HepG2 (cell line): ENCODE data around the gene TCEANC2. TPM values are rescaled to one million over a fixed set of nuclear protein-coding genes. Genes with fewer than 3 reads are reported as not detected.

Experiments
- AGO1 ChIP-seq: fragments of 200-400 bp; formaldehyde crosslinking; IDR thresholded peaks from 2 replicates; pipeline ENCODE4 v1.6.1; 2017; ENCODE audit warnings: mild to moderate bottlenecking, low read depth, low read length, moderate library complexity; ENCODE audit not compliant: poor library complexity, severe bottlenecking
- AHR ChIP-seq: IDR thresholded peaks from 2 replicates; pipeline ENCODE4 v1.6.1; 2018; ENCODE audit warnings: missing genetic modification reagents, missing compliant biosample characterization
- HDAC2 ChIP-seq: sonication (generic); formaldehyde crosslinking; IDR thresholded peaks from 2 replicates; pipeline ENCODE4 v1.4.0; 2020; ENCODE audit warnings: missing genetic modification reagents
- KLF6 ChIP-seq: IDR thresholded peaks from 2 replicates; pipeline ENCODE4 v1.8.0; 2016; ENCODE audit warnings: missing biosample characterization, missing genetic modification reagents
- LCORL ChIP-seq, 2 experiments: fragments of 450-650 bp in 1 of 2; sonication (generic) in 1 of 2; formaldehyde crosslinking in 1 of 2; IDR thresholded peaks; 2 replicates each; pipeline versions ENCODE4 v1.5.0 to v1.6.1; 2017 to 2020; ENCODE audit warnings: antibody characterized with exemption in 1 of 2, missing genetic modification reagents in 1 of 2
- NFYC ChIP-seq: IDR thresholded peaks from 2 replicates; pipeline ENCODE4 v1.6.1; 2016; ENCODE audit warnings: missing genetic modification reagents, missing compliant biosample characterization
- RCOR2 ChIP-seq: IDR thresholded peaks from 2 replicates; pipeline ENCODE4 v1.6.1; 2016; ENCODE audit warnings: missing biosample characterization, missing genetic modification reagents
- TCF7 ChIP-seq: sonication (generic); IDR thresholded peaks from 2 replicates; pipeline ENCODE4 v1.6.1; 2016; ENCODE audit warnings: antibody characterized with exemption, low read depth
- YEATS2 ChIP-seq: sonication (generic); formaldehyde crosslinking; IDR thresholded peaks from 2 replicates; pipeline ENCODE4 v1.4.0; 2020; ENCODE audit warnings: missing genetic modification reagents, borderline replicate concordance
- ZFYVE20 ChIP-seq: sonication (generic); formaldehyde crosslinking; IDR thresholded peaks from 2 replicates; pipeline ENCODE4 v1.8.0; 2023; ENCODE audit warnings: low read depth, mild to moderate bottlenecking, moderate library complexity, missing genetic modification reagents, borderline replicate concordance
- ZNF468 ChIP-seq: sonication (generic); formaldehyde crosslinking; IDR thresholded peaks from 2 replicates; pipeline ENCODE4 v1.8.0; 2022; ENCODE audit warnings: mild to moderate bottlenecking, moderate library complexity, missing genetic modification reagents
- ZNF670 ChIP-seq: sonication (generic); formaldehyde crosslinking; IDR thresholded peaks from 2 replicates; pipeline ENCODE4 v1.8.0; 2022; ENCODE audit warnings: mild to moderate bottlenecking, missing genetic modification reagents, borderline replicate concordance
- polyA plus RNA-seq, 8 experiments: library from polyadenylated mRNA; depleted of rRNA in 3 of 8; stranded (reverse) in 7 of 8; unstranded in 1 of 8; fragments of >200 nt; fragmentation: Illumina TruSeq in 4 of 8; extraction: Trizol in 4 of 8; gene quantifications; 2 replicates each; pipeline versions ENCODE4 v1.2.1 to v1.2.3, GENCODE V29; 2011 to 2016; ENCODE audit warnings: low read depth in 4 of 8, missing spikeins in 1 of 8, mixed read lengths in 1 of 8; ENCODE audit not compliant: insufficient read depth in 1 of 8
- total RNA-seq, 5 experiments: library from RNA; depleted of rRNA; stranded (reverse); fragments of >200 nt; fragmentation: Illumina TruSeq; extraction: Trizol; gene quantifications; 2 replicates each; pipeline ENCODE4 v1.2.3, GENCODE V29; 2016; ENCODE audit warnings: low read depth in 1 of 5
- TF ChIP-seq, protein P1 (sequence below): sonication (generic); formaldehyde crosslinking; conservative IDR thresholded peaks from 2 replicates; pipeline ENCODE4 v1.8.0; 2022; ENCODE audit warnings: missing genetic modification reagents
- TF ChIP-seq, protein P2 (sequence below): IDR thresholded peaks from 2 replicates; pipeline ENCODE4 v1.6.1; 2012; ENCODE audit warnings: low read length, improper control_type of control experiment
- TF ChIP-seq, protein P3 (sequence below): sonication (generic); formaldehyde crosslinking; conservative IDR thresholded peaks from 2 replicates; pipeline ENCODE4 v1.4.0; 2020; ENCODE audit warnings: missing genetic modification reagents
- TF ChIP-seq, protein P4 (sequence below): sonication (generic); formaldehyde crosslinking; IDR thresholded peaks from 2 replicates; pipeline ENCODE4 v1.5.0; 2020; ENCODE audit warnings: mild to moderate bottlenecking, missing genetic modification reagents, moderate library complexity
- TF ChIP-seq, protein P5 (sequence below): sonication (generic); formaldehyde crosslinking; IDR thresholded peaks from 2 replicates; pipeline ENCODE4 v1.5.0; 2020; ENCODE audit warnings: missing genetic modification reagents

Gene TCEANC2
- total and polyA plus RNA-seq, 2 of the 13 experiments (the other 11 are each of a cell fraction or from before 2014, with no cell fraction given): 3.8 to 5.0 TPM

DNA sequence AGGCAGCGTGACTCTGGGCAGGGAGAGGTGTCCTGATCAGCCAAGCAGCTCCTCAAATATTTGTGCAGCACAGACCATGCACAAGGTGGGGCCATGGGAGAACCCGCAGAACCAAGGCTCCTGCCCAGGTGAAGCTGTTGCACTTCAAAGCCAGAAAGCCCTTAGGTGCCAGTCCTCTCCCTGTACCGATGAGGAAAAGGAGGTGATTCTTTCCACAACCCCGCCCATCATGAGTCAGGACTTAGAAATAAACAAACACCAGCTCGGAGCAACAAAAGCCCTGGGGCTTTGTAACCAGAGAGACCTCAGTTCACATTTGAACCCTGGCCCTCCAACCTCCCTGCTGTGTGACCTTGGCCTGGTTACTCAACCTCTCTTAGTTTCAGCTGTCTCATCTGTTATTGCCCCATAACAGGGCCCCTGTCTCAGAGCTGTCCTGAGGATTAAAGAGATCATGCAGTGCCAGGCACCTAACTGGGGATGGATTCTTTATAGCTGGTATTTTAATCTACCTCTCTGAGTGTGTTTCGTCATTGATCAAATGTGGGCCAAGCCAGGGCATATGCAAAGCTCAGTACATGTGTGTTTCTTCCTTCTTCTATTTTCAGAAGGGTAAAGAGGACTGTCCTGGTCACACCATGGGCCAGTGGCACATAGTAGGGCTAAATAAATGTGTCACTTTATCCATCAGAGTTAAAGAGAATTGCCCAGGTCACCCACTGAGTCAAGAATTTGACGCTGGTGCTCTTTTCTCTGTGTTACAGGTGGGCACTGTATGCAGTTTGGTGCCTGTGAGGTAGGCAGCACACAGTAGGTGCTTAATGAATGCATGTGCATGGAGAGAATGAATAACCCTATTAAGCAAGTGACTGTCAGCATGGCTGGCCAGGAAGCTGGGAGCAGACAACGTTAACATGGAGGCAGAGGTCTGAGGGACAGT lies 36.8 kb upstream of the TCEANC2 start (continued):
- TF ChIP-seq, protein P1, sequence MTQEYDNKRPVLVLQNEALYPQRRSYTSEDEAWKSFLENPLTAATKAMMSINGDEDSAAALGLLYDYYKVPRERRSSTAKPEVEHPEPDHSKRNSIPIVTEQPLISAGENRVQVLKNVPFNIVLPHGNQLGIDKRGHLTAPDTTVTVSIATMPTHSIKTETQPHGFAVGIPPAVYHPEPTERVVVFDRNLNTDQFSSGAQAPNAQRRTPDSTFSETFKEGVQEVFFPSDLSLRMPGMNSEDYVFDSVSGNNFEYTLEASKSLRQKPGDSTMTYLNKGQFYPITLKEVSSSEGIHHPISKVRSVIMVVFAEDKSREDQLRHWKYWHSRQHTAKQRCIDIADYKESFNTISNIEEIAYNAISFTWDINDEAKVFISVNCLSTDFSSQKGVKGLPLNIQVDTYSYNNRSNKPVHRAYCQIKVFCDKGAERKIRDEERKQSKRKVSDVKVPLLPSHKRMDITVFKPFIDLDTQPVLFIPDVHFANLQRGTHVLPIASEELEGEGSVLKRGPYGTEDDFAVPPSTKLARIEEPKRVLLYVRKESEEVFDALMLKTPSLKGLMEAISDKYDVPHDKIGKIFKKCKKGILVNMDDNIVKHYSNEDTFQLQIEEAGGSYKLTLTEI (CRISPR knock-in tag): no peak
- no peak for TF ChIP-seq ZFYVE20 (CRISPR knock-in tag)
- TF ChIP-seq TCF7: peak; percentile 71
- TF ChIP-seq ZNF670: no peak
- peak; percentile 99 for TF ChIP-seq RCOR2
- TF ChIP-seq KLF6 (CRISPR knock-in tag): peak; percentile 52; the same call in 1 of the 2 replicates
- TF ChIP-seq, protein P2, sequence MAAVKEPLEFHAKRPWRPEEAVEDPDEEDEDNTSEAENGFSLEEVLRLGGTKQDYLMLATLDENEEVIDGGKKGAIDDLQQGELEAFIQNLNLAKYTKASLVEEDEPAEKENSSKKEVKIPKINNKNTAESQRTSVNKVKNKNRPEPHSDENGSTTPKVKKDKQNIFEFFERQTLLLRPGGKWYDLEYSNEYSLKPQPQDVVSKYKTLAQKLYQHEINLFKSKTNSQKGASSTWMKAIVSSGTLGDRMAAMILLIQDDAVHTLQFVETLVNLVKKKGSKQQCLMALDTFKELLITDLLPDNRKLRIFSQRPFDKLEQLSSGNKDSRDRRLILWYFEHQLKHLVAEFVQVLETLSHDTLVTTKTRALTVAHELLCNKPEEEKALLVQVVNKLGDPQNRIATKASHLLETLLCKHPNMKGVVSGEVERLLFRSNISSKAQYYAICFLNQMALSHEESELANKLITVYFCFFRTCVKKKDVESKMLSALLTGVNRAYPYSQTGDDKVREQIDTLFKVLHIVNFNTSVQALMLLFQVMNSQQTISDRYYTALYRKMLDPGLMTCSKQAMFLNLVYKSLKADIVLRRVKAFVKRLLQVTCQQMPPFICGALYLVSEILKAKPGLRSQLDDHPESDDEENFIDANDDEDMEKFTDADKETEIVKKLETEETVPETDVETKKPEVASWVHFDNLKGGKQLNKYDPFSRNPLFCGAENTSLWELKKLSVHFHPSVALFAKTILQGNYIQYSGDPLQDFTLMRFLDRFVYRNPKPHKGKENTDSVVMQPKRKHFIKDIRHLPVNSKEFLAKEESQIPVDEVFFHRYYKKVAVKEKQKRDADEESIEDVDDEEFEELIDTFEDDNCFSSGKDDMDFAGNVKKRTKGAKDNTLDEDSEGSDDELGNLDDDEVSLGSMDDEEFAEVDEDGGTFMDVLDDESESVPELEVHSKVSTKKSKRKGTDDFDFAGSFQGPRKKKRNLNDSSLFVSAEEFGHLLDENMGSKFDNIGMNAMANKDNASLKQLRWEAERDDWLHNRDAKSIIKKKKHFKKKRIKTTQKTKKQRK: no peak
- TF ChIP-seq, protein P3, sequence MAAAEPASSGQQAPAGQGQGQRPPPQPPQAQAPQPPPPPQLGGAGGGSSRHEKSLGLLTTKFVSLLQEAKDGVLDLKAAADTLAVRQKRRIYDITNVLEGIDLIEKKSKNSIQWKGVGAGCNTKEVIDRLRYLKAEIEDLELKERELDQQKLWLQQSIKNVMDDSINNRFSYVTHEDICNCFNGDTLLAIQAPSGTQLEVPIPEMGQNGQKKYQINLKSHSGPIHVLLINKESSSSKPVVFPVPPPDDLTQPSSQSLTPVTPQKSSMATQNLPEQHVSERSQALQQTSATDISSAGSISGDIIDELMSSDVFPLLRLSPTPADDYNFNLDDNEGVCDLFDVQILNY (CRISPR knock-in tag): no peak
- 0 out of 2 replicates have a peak, but pooled peaks have one; percentile 12 for TF ChIP-seq AHR
- TF ChIP-seq, protein P4, sequence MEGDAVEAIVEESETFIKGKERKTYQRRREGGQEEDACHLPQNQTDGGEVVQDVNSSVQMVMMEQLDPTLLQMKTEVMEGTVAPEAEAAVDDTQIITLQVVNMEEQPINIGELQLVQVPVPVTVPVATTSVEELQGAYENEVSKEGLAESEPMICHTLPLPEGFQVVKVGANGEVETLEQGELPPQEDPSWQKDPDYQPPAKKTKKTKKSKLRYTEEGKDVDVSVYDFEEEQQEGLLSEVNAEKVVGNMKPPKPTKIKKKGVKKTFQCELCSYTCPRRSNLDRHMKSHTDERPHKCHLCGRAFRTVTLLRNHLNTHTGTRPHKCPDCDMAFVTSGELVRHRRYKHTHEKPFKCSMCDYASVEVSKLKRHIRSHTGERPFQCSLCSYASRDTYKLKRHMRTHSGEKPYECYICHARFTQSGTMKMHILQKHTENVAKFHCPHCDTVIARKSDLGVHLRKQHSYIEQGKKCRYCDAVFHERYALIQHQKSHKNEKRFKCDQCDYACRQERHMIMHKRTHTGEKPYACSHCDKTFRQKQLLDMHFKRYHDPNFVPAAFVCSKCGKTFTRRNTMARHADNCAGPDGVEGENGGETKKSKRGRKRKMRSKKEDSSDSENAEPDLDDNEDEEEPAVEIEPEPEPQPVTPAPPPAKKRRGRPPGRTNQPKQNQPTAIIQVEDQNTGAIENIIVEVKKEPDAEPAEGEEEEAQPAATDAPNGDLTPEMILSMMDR (CRISPR knock-in tag): 0 out of 2 replicates have a peak, but pooled peaks have one; percentile 15
- TF ChIP-seq HDAC2 (CRISPR knock-in tag): peak; percentile 80
- no peak; the same call in 1 of the 2 replicates for TF ChIP-seq NFYC (CRISPR knock-in tag)
- 0 out of 2 replicates have a peak, but pooled peaks have one; percentile 69 for TF ChIP-seq ZNF468 (CRISPR knock-in tag)
- peak; percentile 42; the same call in 1 of the 2 replicates for TF ChIP-seq YEATS2 (CRISPR knock-in tag)
- TF ChIP-seq, protein P5, sequence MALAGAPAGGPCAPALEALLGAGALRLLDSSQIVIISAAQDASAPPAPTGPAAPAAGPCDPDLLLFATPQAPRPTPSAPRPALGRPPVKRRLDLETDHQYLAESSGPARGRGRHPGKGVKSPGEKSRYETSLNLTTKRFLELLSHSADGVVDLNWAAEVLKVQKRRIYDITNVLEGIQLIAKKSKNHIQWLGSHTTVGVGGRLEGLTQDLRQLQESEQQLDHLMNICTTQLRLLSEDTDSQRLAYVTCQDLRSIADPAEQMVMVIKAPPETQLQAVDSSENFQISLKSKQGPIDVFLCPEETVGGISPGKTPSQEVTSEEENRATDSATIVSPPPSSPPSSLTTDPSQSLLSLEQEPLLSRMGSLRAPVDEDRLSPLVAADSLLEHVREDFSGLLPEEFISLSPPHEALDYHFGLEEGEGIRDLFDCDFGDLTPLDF: no peak
- TF ChIP-seq LCORL (IDR thresholded peaks at IDR 0.05): no peak
- TF ChIP-seq LCORL (CRISPR knock-in tag; IDR thresholded peaks at IDR 0.05): no peak
- no peak for TF ChIP-seq AGO1
